ENCODE data around the gene EIF3M.
"Not testable (repeated sequence)": the region's sequence is repeated elsewhere in the genome, so short reads cannot be mapped to it uniquely, and the experiment has no call there.

Gene EIF3M

GRCh38 chr11:32583459-32584271 is at the start of gene EIF3M:
Gene EIF3M (plus strand): TSS chr11:32583831. CDS start chr11:32583888, 57 bp downstream.
- peak; percentile 96 for DNase-seq

- DNase-seq: no peak
Measured at GRCh38 chr11:32538804-32539203, 44.8 kb upstream of the EIF3M start.

GRCh38 chr11:32549611-32550187 is 33.9 kb upstream of the EIF3M start:
- no peak for DNase-seq

GRCh38 chr11:32550207-32550606 is 33.4 kb upstream of the EIF3M start:
- DNase-seq: no peak

- no peak for DNase-seq
Measured at GRCh38 chr11:32555091-32555490, 28.5 kb upstream of the EIF3M start.

- DNase-seq: no peak
Measured at GRCh38 chr11:32555895-32556294, 27.7 kb upstream of the EIF3M start.

- no peak for DNase-seq
Measured at GRCh38 chr11:32561835-32562234, 21.8 kb upstream of the EIF3M start.

GRCh38 chr11:32562839-32563599 is 20.6 kb upstream of the EIF3M start:
- DNase-seq: no peak

GRCh38 chr11:32563600-32563959 is 20.1 kb upstream of the EIF3M start:
- no peak for DNase-seq

- DNase-seq: no peak
Measured at GRCh38 chr11:32566517-32566916, 17.1 kb upstream of the EIF3M start.

GRCh38 chr11:32567154-32567553 is 16.5 kb upstream of the EIF3M start:
- no peak for DNase-seq

GRCh38 chr11:32569313-32569881 is 14.2 kb upstream of the EIF3M start:
- no peak for DNase-seq

- no peak for DNase-seq
Measured at GRCh38 chr11:32571039-32571438, 12.6 kb upstream of the EIF3M start.

- DNase-seq: no peak
Measured at GRCh38 chr11:32573228-32573627, 10.4 kb upstream of the EIF3M start.

GRCh38 chr11:32574421-32574820 is 9.2 kb upstream of the EIF3M start:
- no peak for DNase-seq

GRCh38 chr11:32575070-32575469 is 8.6 kb upstream of the EIF3M start:
- no peak for DNase-seq

GRCh38 chr11:32576456-32576855 is 7.2 kb upstream of the EIF3M start:
- DNase-seq: no peak

GRCh38 chr11:32580967-32581366 is 2.7 kb upstream of the EIF3M start:
- no peak for DNase-seq

GRCh38 chr11:32581556-32581955 is 2.1 kb upstream of the EIF3M start:
- DNase-seq: no peak

- DNase-seq: no peak
Measured at GRCh38 chr11:32584921-32585320, 1.3 kb downstream of the EIF3M start.

GRCh38 chr11:32586576-32587190 is 3.1 kb downstream of the EIF3M start:
- DNase-seq: no peak

- no peak for DNase-seq
Measured at GRCh38 chr11:32594272-32594671, 10.6 kb downstream of the EIF3M start.

- not testable (repeated sequence) for DNase-seq
Measured at GRCh38 chr11:32596114-32596513, 12.5 kb downstream of the EIF3M start.

All from activated CD8-positive, alpha-beta memory T cell treated with anti-CD3 and anti-CD28 coated beads, Interleukin-2, amount 50 U/mL, for 4 hours (primary cell).